HG03565 (cell line): ENCODE results near the gene RUFY4.
"Not testable (repeated sequence)": the region's sequence is repeated elsewhere in the genome, so short reads cannot be mapped to it uniquely, and the experiment has no call there.

Experiments
- ATAC-seq: cut with Tn5 transposase; IDR thresholded peaks from one replicate; pipeline ENCODE4 v1.9.1; 2021; ENCODE audit warnings: mild to moderate bottlenecking, moderate library complexity; ENCODE audit not compliant: unreplicated experiment

RUFY4 gene

GRCh38 chr2:218031261-218031660 is 37.8 kb upstream of the RUFY4 start:
- ATAC-seq = no peak

GRCh38 chr2:218031771-218032257 is 37.2 kb upstream of the RUFY4 start:
- no peak for ATAC-seq

- ATAC-seq = no peak
Observed at GRCh38 chr2:218032336-218033171, 36.5 kb upstream of the RUFY4 start.

- no peak for ATAC-seq
Observed at GRCh38 chr2:218033208-218033589, 35.9 kb upstream of the RUFY4 start.

GRCh38 chr2:218033590-218034496 is 35.2 kb upstream of the RUFY4 start:
- ATAC-seq = no peak

GRCh38 chr2:218034497-218035213 is 34.4 kb upstream of the RUFY4 start:
- ATAC-seq = peak; percentile 63

- no peak for ATAC-seq
Observed at GRCh38 chr2:218035463-218036100, 33.5 kb upstream of the RUFY4 start.

GRCh38 chr2:218036371-218036770 is 32.7 kb upstream of the RUFY4 start:
- no peak for ATAC-seq

GRCh38 chr2:218039171-218039570 is 29.9 kb upstream of the RUFY4 start:
- no peak for ATAC-seq

- no peak for ATAC-seq
Observed at GRCh38 chr2:218040883-218041282, 28.2 kb upstream of the RUFY4 start.

GRCh38 chr2:218041302-218042168 is 27.5 kb upstream of the RUFY4 start:
- no peak for ATAC-seq

- no peak for ATAC-seq
Observed at GRCh38 chr2:218043100-218043499, 26.0 kb upstream of the RUFY4 start.

GRCh38 chr2:218043701-218044109 is 25.3 kb upstream of the RUFY4 start:
- no peak for ATAC-seq

GRCh38 chr2:218044599-218044998 is 24.5 kb upstream of the RUFY4 start:
- not testable (repeated sequence) for ATAC-seq

GRCh38 chr2:218046238-218046637 is 22.8 kb upstream of the RUFY4 start:
- peak; percentile 72 for ATAC-seq

- ATAC-seq = no peak
Observed at GRCh38 chr2:218047536-218048225, 21.4 kb upstream of the RUFY4 start.

GRCh38 chr2:218051903-218052302 is 17.1 kb upstream of the RUFY4 start:
- no peak for ATAC-seq

GRCh38 chr2:218059289-218059688 is 9.8 kb upstream of the RUFY4 start:
- no peak for ATAC-seq

GRCh38 chr2:218060118-218060517 is 8.9 kb upstream of the RUFY4 start:
- ATAC-seq = no peak
